ENCODE data around the gene MRPS34.

MRPS34 gene

DNA sequence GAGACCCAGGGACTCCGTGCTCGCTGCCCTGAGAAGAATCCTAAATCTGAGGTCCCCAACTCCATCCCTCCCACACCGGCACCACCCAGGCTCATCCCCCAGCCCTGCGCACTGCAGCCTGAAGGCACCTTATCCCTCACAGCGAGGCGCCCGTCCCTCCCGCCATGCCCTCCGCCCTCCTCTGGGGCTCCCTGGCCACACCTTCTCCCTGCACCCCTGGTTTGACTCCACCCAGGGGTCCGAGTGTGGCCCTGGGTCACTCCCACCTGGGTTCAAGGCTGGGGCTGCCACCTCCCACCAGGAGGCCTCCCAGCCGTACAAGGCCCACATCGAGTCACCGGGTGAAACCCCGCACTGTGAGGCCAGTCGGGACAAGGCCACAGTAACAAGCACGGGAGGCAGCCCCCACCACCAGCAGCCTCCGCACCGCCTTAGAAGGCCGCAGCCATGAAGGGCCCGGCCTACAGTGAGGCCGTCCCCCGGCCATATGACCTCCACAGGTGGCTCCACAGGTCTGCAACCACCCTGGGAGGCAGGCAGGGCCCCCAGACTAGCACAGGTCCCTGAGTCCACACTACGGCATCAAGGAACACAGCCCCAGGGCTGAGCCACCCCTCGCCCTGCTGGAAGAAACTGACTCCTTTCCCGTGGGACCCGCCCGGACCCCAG is 45.4 kb upstream of the MRPS34 start:
- in situ Hi-C loops (cut with HindIII; ENCODE audit: low sequenced_read_pairs), result no loop called here
- no peak overlapping the region for H3K4me3 ChIP-seq (ENCODE audit: low read depth, low read length)
- TF ChIP-seq CTCF (IDR thresholded peaks at IDR 0.05; ENCODE audit: low read depth, low read length), result no peak
- no peak for DNase-seq (ENCODE audit: low read depth, low spot score)

DNA sequence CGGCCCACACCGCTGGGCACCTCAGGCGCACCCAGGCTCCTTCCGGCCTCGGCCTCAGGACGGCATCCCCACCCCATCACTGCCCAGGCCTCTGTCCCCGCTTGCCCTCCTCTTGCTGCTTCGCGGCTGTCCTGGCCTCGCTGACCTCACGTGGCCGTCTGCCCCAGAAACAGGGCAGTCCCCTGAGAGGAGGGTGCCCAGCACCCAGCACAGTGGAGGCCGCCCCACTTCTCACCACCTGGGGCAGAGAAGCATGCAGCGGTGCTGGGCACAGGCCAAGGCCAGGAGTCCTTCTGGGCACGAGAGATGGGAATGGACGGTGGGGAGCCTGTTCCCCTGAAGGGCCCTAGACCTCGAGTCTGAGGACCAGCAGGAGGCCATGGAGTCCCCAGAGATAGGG is 44.8 kb upstream of the MRPS34 start:
- in situ Hi-C loops (cut with HindIII; ENCODE audit: low sequenced_read_pairs), result no loop called here
- no peak for DNase-seq (ENCODE audit: low read depth, low spot score)
- H3K4me3 ChIP-seq (ENCODE audit: low read depth, low read length), result no peak overlapping the region
- no peak for TF ChIP-seq CTCF (IDR thresholded peaks at IDR 0.05; ENCODE audit: low read depth, low read length)

- DNase-seq (ENCODE audit: low read depth, low spot score), result no peak
- in situ Hi-C loops (cut with HindIII; ENCODE audit: low sequenced_read_pairs), result no loop called here
These were observed 44.3 kb upstream of the MRPS34 start for GRCh38 chr16:1817276-1817589.

GRCh38 chr16:1816396-1817275 is 43.7 kb upstream of the MRPS34 start:
- H3K4me3 ChIP-seq (ENCODE audit: low read depth, low read length), result no peak overlapping the region
- in situ Hi-C loops (cut with HindIII; ENCODE audit: low sequenced_read_pairs), result no loop called here
- TF ChIP-seq CTCF (IDR thresholded peaks at IDR 0.05; ENCODE audit: low read depth, low read length), result no peak
- DNase-seq (ENCODE audit: low read depth, low spot score), result no peak

More at GRCh38 chr16:1817276-1817589, 44.3 kb upstream of the MRPS34 start:
- no peak for TF ChIP-seq CTCF (IDR thresholded peaks at IDR 0.05; ENCODE audit: low read depth, low read length)
- H3K4me3 ChIP-seq (ENCODE audit: low read depth, low read length), result no peak overlapping the region

DNA sequence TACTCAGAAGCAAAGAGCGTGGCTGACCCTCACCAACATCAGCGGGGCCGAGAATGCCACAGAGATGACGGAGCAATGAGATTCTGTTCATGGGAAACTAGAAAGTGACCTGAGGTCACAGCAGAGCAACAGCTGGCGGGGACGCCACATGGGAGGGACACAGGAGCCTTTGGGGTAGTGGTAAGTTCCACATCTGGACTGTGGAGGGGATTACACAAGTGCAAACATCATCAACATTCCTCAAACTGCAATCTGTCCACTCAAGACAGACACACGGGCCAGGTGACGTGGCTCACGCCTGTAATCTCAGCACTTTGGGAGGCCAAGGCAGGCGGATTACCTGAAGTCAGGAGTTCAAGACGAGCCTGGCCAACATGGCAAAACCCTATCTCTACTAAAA is 42.5 kb upstream of the MRPS34 start:
- in situ Hi-C loops (cut with HindIII; ENCODE audit: low sequenced_read_pairs), result no loop called here
- DNase-seq (ENCODE audit: low read depth, low spot score), result no peak
- TF ChIP-seq CTCF (IDR thresholded peaks at IDR 0.05; ENCODE audit: low read depth, low read length), result no peak
- no peak overlapping the region for H3K4me3 ChIP-seq (ENCODE audit: low read depth, low read length)

DNA sequence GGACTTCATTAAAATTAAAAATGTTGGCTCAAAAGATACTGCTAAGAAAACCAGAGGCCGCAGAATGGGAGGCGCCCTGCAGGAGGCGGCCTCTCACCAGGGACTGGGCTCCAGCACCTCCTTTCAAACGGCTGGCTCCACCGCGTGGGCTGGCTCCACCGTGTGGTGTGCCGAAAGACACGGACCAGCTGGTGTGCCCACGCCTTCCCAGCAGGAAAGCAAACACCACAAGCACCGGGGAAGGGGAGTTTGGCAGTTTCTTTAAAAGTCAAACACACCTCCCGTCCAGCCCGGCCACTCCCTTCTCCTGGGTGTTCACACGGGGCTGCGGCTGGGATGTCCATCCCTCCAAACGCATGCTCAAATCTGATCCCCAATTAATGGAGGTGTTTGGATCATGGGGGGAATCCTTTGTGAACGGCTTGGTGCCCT is 39.8 kb upstream of the MRPS34 start:
- TF ChIP-seq CTCF (IDR thresholded peaks at IDR 0.05; ENCODE audit: low read depth, low read length), result peak; percentile 62
- peak; percentile 38 for DNase-seq (ENCODE audit: low read depth, low spot score)
- no peak overlapping the region for H3K4me3 ChIP-seq (ENCODE audit: low read depth, low read length)
- in situ Hi-C loops (cut with HindIII; ENCODE audit: low sequenced_read_pairs), result no loop called here
